Sigmoid colon (tissue), 3 donors: ENCODE data around the gene ACADL.
"Not testable (repeated sequence)": the region's sequence is repeated elsewhere in the genome, so short reads cannot be mapped to it uniquely, and the experiment has no call there.

ENCODE experiments used
- POLR2A ChIP-seq, 2 donors: fragments of 450-650 bp; IDR thresholded peaks; one replicate each; pipeline ENCODE4 v1.6.1; 2016; ENCODE audit warnings: antibody characterized with exemption in 2 of 2, mild to moderate bottlenecking in 2 of 2, moderate library complexity in 2 of 2
- TF ChIP-seq, protein P1 (sequence below), 4 experiments: fragments of 450-650 bp in 3 of 4; fragments of 200-600 bp in 1 of 4; IDR thresholded peaks; one replicate each; pipeline ENCODE4 v1.5.1; 2016 to 2019; ENCODE audit warnings: antibody characterized with exemption in 4 of 4, mild to moderate bottlenecking in 3 of 4, moderate library complexity in 2 of 4

GRCh38 chr2:210181033-210181605 lies 44.1 kb downstream of the ACADL start:
- TF ChIP-seq, protein P1, sequence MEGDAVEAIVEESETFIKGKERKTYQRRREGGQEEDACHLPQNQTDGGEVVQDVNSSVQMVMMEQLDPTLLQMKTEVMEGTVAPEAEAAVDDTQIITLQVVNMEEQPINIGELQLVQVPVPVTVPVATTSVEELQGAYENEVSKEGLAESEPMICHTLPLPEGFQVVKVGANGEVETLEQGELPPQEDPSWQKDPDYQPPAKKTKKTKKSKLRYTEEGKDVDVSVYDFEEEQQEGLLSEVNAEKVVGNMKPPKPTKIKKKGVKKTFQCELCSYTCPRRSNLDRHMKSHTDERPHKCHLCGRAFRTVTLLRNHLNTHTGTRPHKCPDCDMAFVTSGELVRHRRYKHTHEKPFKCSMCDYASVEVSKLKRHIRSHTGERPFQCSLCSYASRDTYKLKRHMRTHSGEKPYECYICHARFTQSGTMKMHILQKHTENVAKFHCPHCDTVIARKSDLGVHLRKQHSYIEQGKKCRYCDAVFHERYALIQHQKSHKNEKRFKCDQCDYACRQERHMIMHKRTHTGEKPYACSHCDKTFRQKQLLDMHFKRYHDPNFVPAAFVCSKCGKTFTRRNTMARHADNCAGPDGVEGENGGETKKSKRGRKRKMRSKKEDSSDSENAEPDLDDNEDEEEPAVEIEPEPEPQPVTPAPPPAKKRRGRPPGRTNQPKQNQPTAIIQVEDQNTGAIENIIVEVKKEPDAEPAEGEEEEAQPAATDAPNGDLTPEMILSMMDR (IDR thresholded peaks at IDR 0.05): not testable (repeated sequence)
- TF ChIP-seq POLR2A (IDR thresholded peaks at IDR 0.05): not testable (repeated sequence)
